Mesangial cell (primary cell): ENCODE results near the gene ADAMTS15. TPM values are rescaled to one million over a fixed set of nuclear protein-coding genes. Genes with fewer than 3 reads are reported as not detected.

Experiments
- total RNA-seq: library from RNA; depleted of rRNA; stranded (reverse); fragments of >200 nt; gene quantifications from 2 replicates; pipeline ENCODE4 v1.2.3, GENCODE V29; 2015

Gene ADAMTS15
- 5.5 and 43.0 TPM in 2 replicates for total RNA-seq

DNA sequence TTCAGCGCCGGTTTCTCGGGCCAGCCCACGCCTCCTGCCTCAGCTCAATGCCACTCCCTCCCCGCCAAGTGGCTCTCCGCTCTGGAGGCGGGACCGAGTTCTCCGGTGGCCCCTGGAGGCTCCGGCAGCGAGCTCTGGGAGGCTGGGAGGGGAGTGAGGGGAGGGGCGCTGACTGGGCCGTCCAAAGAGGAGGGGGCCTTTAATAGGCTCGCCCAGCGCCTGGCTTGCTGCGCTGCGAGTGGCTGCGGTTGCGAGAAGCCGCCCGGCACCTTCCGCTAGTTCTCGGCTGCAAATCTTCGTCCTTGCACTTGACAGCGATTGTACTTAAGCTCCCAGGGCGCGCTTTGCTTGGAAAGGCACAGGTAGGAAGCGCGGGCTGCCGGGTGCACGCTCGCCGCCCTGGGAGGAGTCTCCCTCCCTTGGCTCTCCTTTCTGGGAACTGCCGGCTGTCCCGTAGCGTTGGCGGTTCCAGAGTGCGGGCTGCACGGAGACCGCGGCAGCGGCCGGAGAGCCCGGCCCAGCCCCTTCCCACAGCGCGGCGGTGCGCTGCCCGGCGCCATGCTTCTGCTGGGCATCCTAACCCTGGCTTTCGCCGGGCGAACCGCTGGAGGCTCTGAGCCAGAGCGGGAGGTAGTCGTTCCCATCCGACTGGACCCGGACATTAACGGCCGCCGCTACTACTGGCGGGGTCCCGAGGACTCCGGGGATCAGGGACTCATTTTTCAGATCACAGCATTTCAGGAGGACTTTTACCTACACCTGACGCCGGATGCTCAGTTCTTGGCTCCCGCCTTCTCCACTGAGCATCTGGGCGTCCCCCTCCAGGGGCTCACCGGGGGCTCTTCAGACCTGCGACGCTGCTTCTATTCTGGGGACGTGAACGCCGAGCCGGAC, at the start of gene ADAMTS15:
ADAMTS15 (plus strand) TSS at position 230 of the 894 bp plus-strand sequence; CDS start at position 559, 329 bp downstream.

DNA sequence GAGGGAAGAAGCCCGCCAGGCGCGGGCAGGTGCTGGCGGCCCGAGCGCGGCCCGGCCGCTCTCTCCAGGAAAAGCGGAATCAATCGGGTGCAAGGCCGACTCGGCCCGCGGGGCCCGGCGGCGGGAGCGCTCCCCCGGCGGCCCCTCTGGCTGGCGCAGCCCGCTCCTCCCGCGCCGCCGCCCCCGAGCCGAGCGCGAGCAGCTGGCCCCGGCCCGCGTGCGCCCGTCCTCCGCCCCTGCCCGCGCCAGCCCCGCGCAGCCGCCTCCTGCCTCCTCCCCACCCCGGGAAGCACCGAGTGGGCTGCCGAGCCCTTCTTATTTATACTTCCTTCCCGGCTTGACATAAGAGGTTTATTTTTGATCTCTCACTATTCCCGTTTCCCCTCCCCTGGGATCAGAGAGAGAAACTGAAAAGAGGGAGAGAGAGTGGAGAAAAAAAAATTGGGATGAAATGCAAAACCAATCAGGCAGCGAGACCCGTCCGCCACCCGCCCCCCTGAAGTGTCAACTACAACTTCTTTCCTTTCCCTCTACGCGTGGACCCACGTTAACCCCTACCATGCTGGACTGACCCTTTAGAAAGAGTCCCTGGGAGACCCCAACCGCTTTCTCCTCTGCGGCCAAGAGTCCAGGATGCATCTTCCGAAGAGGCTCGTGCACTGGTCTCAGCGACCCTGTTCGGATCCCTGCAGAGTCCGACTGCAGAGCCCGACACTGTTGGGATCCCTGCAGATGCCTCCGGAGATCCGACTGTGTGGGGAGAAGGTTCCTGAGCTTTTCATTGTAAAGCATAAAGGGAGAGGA, 19.9 kb upstream of the ADAMTS15 start, which contains the start of gene ADAMTS8:
ADAMTS8 (minus strand) TSS at position 294 of the 804 bp plus-strand sequence. CDS start 323 bp downstream, outside the sequence.

Other genes starting within 250 kb of the ADAMTS15 start
- gene ZBTB44, start 133.7 kb upstream of the ADAMTS15 start, total RNA-seq, result 12.7 and 31.4 TPM in 2 replicates
- 0.25 TPM in 1 of 2 replicates, not detected in the other for gene ADAMTS8, start 20.0 kb upstream of the ADAMTS15 start, total RNA-seq